ENCODE measurements around the gene SLC35F5.
"Not testable (repeated sequence)": the region's sequence is repeated elsewhere in the genome, so short reads cannot be mapped to it uniquely, and the experiment has no call there.

The SLC35F5 gene

GRCh38 chr2:113791697-113792590 is 35.5 kb upstream of the SLC35F5 start:
- H3K27me3 ChIP-seq (ENCODE audit: insufficient read depth, low read depth, severe bottlenecking) = no peaks in the 10 kb centered on the region
- H3K4me3 ChIP-seq (ENCODE audit: low read depth, low read length) = no peak overlapping the region
- peaks cover 11% of the 10 kb centered on the region for H3K9me3 ChIP-seq (ENCODE audit: severe bottlenecking)
- H3K27ac ChIP-seq = no peak overlapping the region
- TF ChIP-seq CTCF (IDR thresholded peaks at IDR 0.05; ENCODE audit: low read depth, low read length) = no peak
- no peak for DNase-seq
- no peaks in the 10 kb centered on the region for H3K36me3 ChIP-seq

- no peak for DNase-seq
- Histone ChIP-seq H3K27ac (no peak overlapping the region), H3K27me3 (ENCODE audit: insufficient read depth, low read depth, severe bottlenecking) (no peaks in the 10 kb centered on the region), H3K4me3 (ENCODE audit: low read depth, low read length) (no peak overlapping the region), H3K36me3 (no peaks in the 10 kb centered on the region), H3K9me3 (ENCODE audit: severe bottlenecking) (peaks cover 10% of the 10 kb centered on the region)
- TF ChIP-seq CTCF (IDR thresholded peaks at IDR 0.05; ENCODE audit: low read depth, low read length) = no peak
These were observed 28.6 kb upstream of the SLC35F5 start for GRCh38 chr2:113784823-113785744.

- no peak for DNase-seq
- Histone ChIP-seq H3K4me3 (ENCODE audit: low read depth, low read length) (no peak overlapping the region), H3K36me3 (no peaks in the 10 kb centered on the region), H3K27ac (no peak overlapping the region), H3K9me3 (ENCODE audit: severe bottlenecking) (no peaks in the 10 kb centered on the region), H3K27me3 (ENCODE audit: insufficient read depth, low read depth, severe bottlenecking) (no peaks in the 10 kb centered on the region)
- no peak for TF ChIP-seq CTCF (IDR thresholded peaks at IDR 0.05; ENCODE audit: low read depth, low read length)
These were observed 24.0 kb upstream of the SLC35F5 start for GRCh38 chr2:113780472-113780871.

- no peak for DNase-seq
- H3K27ac ChIP-seq = no peak overlapping the region
- TF ChIP-seq CTCF (IDR thresholded peaks at IDR 0.05; ENCODE audit: low read depth, low read length) = no peak
- H3K4me3 ChIP-seq (ENCODE audit: low read depth, low read length) = no peak overlapping the region
- H3K36me3 ChIP-seq = no peaks in the 10 kb centered on the region
- H3K27me3 ChIP-seq (ENCODE audit: insufficient read depth, low read depth, severe bottlenecking) = no peaks in the 10 kb centered on the region
- H3K9me3 ChIP-seq (ENCODE audit: severe bottlenecking) = no peaks in the 10 kb centered on the region
These were observed 20.9 kb upstream of the SLC35F5 start for GRCh38 chr2:113777371-113777770.

- TF ChIP-seq CTCF (IDR thresholded peaks at IDR 0.05; ENCODE audit: low read depth, low read length) = no peak
- Histone ChIP-seq H3K36me3 (no peaks in the 10 kb centered on the region), H3K27ac (no peak overlapping the region), H3K27me3 (ENCODE audit: insufficient read depth, low read depth, severe bottlenecking) (no peaks in the 10 kb centered on the region), H3K4me3 (ENCODE audit: low read depth, low read length) (no peak overlapping the region), H3K9me3 (ENCODE audit: severe bottlenecking) (no peaks in the 10 kb centered on the region)
- no peak for DNase-seq
These were observed 20.5 kb upstream of the SLC35F5 start for GRCh38 chr2:113776949-113777348.

GRCh38 chr2:113774616-113775015 is 18.2 kb upstream of the SLC35F5 start:
- H3K27ac ChIP-seq; H3K4me3 ChIP-seq (ENCODE audit: low read depth, low read length); H3K9me3 ChIP-seq (ENCODE audit: severe bottlenecking); H3K27me3 ChIP-seq (ENCODE audit: insufficient read depth, low read depth, severe bottlenecking); H3K36me3 ChIP-seq; DNase-seq: not testable (repeated sequence)

All from WERI-Rb-1 (cell line).